H9 (cell line): Measurements from ENCODE around the gene LRP1-AS. TPM values are rescaled to one million over a fixed set of nuclear protein-coding genes. Genes with fewer than 3 reads are reported as not detected.

Source experiments
- DNase-seq: peaks from one replicate; pipeline ENCODE4 v3.0.0-alpha.2; 2017
- H2AFZ ChIP-seq: one replicate; pipeline ENCODE4 v1.6.1; 2013; ENCODE audit warnings: mild to moderate bottlenecking, low read length, control low read depth, moderate library complexity
- H2AK5ac ChIP-seq: 2 replicates; pipeline ENCODE4 v1.6.1; 2013; ENCODE audit warnings: low read length, control low read depth, mixed read lengths; ENCODE audit not compliant: insufficient read length
- H2BK120ac ChIP-seq: one replicate; pipeline ENCODE4 v1.6.1; 2013; ENCODE audit warnings: low read depth, mild to moderate bottlenecking, low read length, control low read depth, inconsistent platforms; ENCODE audit not compliant: poor library complexity, severe bottlenecking
- H2BK12ac ChIP-seq: 2 replicates; pipeline ENCODE4 v1.6.1; 2013; ENCODE audit warnings: low read length, control low read depth, mixed read lengths, low read depth; ENCODE audit not compliant: insufficient read length
- H2BK15ac ChIP-seq: 2 replicates; pipeline ENCODE4 v1.6.1; 2013; ENCODE audit warnings: low read depth, low read length, control low read depth
- H2BK20ac ChIP-seq: one replicate; pipeline ENCODE4 v1.6.1; 2013; ENCODE audit warnings: low read depth, mild to moderate bottlenecking, low read length, control low read depth, inconsistent platforms; ENCODE audit not compliant: poor library complexity, severe bottlenecking
- H2BK5ac ChIP-seq: 2 replicates; pipeline ENCODE4 v1.6.1; 2013; ENCODE audit warnings: low read length, control low read depth, mixed read lengths; ENCODE audit not compliant: insufficient read length
- H3K14ac ChIP-seq: 2 replicates; pipeline ENCODE4 v1.6.1; 2013; ENCODE audit warnings: low read length, control low read depth; ENCODE audit not compliant: insufficient read depth
- H3K18ac ChIP-seq: 2 replicates; pipeline ENCODE4 v1.6.1; 2013; ENCODE audit warnings: low read depth, mild to moderate bottlenecking, mixed read lengths, low read length, control low read depth; ENCODE audit not compliant: insufficient read length
- H3K23ac ChIP-seq: 2 replicates; pipeline ENCODE4 v1.6.1; 2013; ENCODE audit warnings: low read length, control low read depth, mixed read lengths, low read depth; ENCODE audit not compliant: insufficient read length
- H3K23me2 ChIP-seq: 2 replicates; pipeline ENCODE4 v1.6.1; 2013; ENCODE audit warnings: low read depth, mild to moderate bottlenecking, mixed read lengths, low read length, control low read depth; ENCODE audit not compliant: insufficient read length, poor library complexity, severe bottlenecking
- H3K27ac ChIP-seq: 2 replicates; pipeline ENCODE4 v1.5.1; 2013; ENCODE audit warnings: low read length, control low read depth, mixed read lengths, low read depth; ENCODE audit not compliant: insufficient read length
- H3K27me3 ChIP-seq: 2 replicates; pipeline ENCODE4 v1.6.1; 2013; ENCODE audit warnings: low read length, control low read depth, inconsistent platforms; ENCODE audit not compliant: insufficient read depth
- H3K4ac ChIP-seq: 2 replicates; pipeline ENCODE4 v1.6.1; 2013; ENCODE audit warnings: low read depth, mild to moderate bottlenecking, control low read depth, inconsistent platforms, low read length, moderate library complexity
- H3K4me1 ChIP-seq: 2 replicates; pipeline ENCODE4 v1.6.1; 2013; ENCODE audit warnings: low read length, control low read depth, inconsistent platforms; ENCODE audit not compliant: insufficient read depth
- H3K4me2 ChIP-seq: 2 replicates; pipeline ENCODE4 v1.6.1; 2013; ENCODE audit warnings: low read length, control low read depth, mixed read lengths; ENCODE audit not compliant: insufficient read length, insufficient read depth
- H3K56ac ChIP-seq: 2 replicates; pipeline ENCODE4 v1.6.1; 2013; ENCODE audit warnings: low read depth, mild to moderate bottlenecking, mixed read lengths, low read length, control low read depth; ENCODE audit not compliant: insufficient read length
- H3K79me1 ChIP-seq: 2 replicates; pipeline ENCODE4 v1.6.1; 2013; ENCODE audit warnings: low read depth, mild to moderate bottlenecking, moderate library complexity, low read length, control low read depth, inconsistent platforms; ENCODE audit not compliant: insufficient read depth, poor library complexity, severe bottlenecking
- H3K79me2 ChIP-seq: 2 replicates; pipeline ENCODE4 v1.6.1; 2013; ENCODE audit warnings: low read length, control low read depth, inconsistent platforms; ENCODE audit not compliant: insufficient read depth
- H3K9ac ChIP-seq: 2 replicates; pipeline ENCODE4 v1.6.1; 2013; ENCODE audit warnings: low read length, control low read depth, mixed read lengths; ENCODE audit not compliant: insufficient read length; ENCODE audit errors: extremely low read depth
- H3K9me3 ChIP-seq: one replicate; pipeline ENCODE4 v1.6.1; 2013; ENCODE audit warnings: low read depth, low read length, inconsistent platforms; ENCODE audit not compliant: control insufficient read depth
- H3T11ph ChIP-seq: one replicate; pipeline ENCODE4 v1.6.1; 2013; ENCODE audit warnings: mild to moderate bottlenecking, low read length, control low read depth, inconsistent platforms
- H4K20me1 ChIP-seq: one replicate; pipeline ENCODE4 v1.6.1; 2013; ENCODE audit not compliant: control insufficient read depth, insufficient read length, insufficient read depth
- H4K5ac ChIP-seq: 2 replicates; pipeline ENCODE4 v1.6.1; 2013; ENCODE audit warnings: low read depth, mild to moderate bottlenecking, mixed read lengths, low read length, control low read depth; ENCODE audit not compliant: insufficient read length
- H4K8ac ChIP-seq: replicated peaks from 2 replicates; pipeline ENCODE4 v1.6.1; 2013; ENCODE audit warnings: low read length, control low read depth, mixed read lengths, low read depth; ENCODE audit not compliant: insufficient read length
- H4K91ac ChIP-seq: 2 replicates; pipeline ENCODE4 v1.6.1; 2013; ENCODE audit warnings: low read depth, mild to moderate bottlenecking, moderate library complexity, mixed read lengths, low read length, control low read depth; ENCODE audit not compliant: insufficient read length
- H3K27ac Mint-ChIP-seq, 3 experiments: 2 replicates in 2 of 3; 3 replicates in 1 of 3; pipeline ENCODE4 v1.8.0; 2020 to 2021; ENCODE audit warnings: mixed read lengths in 3 of 3, mild to moderate bottlenecking in 1 of 3, moderate library complexity in 1 of 3
- H3K27me3 Mint-ChIP-seq: 2 replicates; pipeline ENCODE4 v1.8.0; 2021; ENCODE audit warnings: low read depth, mild to moderate bottlenecking, moderate library complexity, mixed read lengths
- H3K36me3 Mint-ChIP-seq, 3 experiments: 2 replicates in 2 of 3; 3 replicates in 1 of 3; pipeline ENCODE4 v1.8.0; 2020 to 2021; ENCODE audit warnings: low read depth in 3 of 3, mixed read lengths in 3 of 3; ENCODE audit not compliant: insufficient read depth in 1 of 3
- H3K4me1 Mint-ChIP-seq, 2 experiments: 2 replicates each; pipeline ENCODE4 v1.8.0; 2020; ENCODE audit warnings: mixed read lengths in 2 of 2
- H3K4me3 Mint-ChIP-seq, 2 experiments: 2 replicates in 1 of 2; 3 replicates in 1 of 2; pipeline ENCODE4 v1.8.0; 2020 to 2021; ENCODE audit warnings: mild to moderate bottlenecking in 2 of 2, mixed read lengths in 2 of 2, moderate library complexity in 1 of 2
- H3K9me3 Mint-ChIP-seq, 2 experiments: 2 replicates in 1 of 2; 3 replicates in 1 of 2; pipeline ENCODE4 v1.8.0; 2020; ENCODE audit warnings: mild to moderate bottlenecking in 2 of 2, mixed read lengths in 2 of 2, moderate library complexity in 1 of 2
- CTCF ChIP-seq: fragments of 200-600 bp; sonication (generic); conservative IDR thresholded peaks from 3 replicates; pipeline ENCODE4 v1.8.0; 2021; ENCODE audit warnings: antibody characterized with exemption, mild to moderate bottlenecking
- WGBS: extraction: QIAGEN DNeasy Blood & Tissue Kit; methylation state at CpG from one replicate; pipeline ENCODE4 v1.1.7; 2013; ENCODE audit warnings: missing lambda C conversion rate, low lambda C conversion rate, mixed read lengths; ENCODE audit not compliant: insufficient read length; ENCODE audit errors: extremely low coverage; 5-methylcytosine and 5-hydroxymethylcytosine counted together
- total RNA-seq: library from RNA; stranded (reverse); gene quantifications from 2 replicates; pipeline ENCODE4 v1.2.1, GENCODE V29; 2021

The LRP1-AS gene
- total RNA-seq, 1 experiment from 2014 or later: not detected

- peaks cover 0 to 12% (median 0%) of the 10 kb centered on the region in 3 experiments; a peak in 3 of 7 replicates for H3K36me3 Mint-ChIP-seq
- no peak for DNase-seq
- no peak overlapping the region for H3K27ac ChIP-seq
- no peaks in the 10 kb centered on the region for H3K27me3 Mint-ChIP-seq
- no peaks in the 10 kb centered on the region for H3K9me3 ChIP-seq
- peak overlapping the region; percentile 7 to 53 (median 9); a peak in 6 of 7 replicates for H3K27ac Mint-ChIP-seq
- peaks cover 15% of the 10 kb centered on the region for H3K79me1 ChIP-seq
- peak overlapping the region; percentile 4 for H3K4me2 ChIP-seq
- H3K23ac ChIP-seq: no peak overlapping the region
- no peak overlapping the region for H3K9ac ChIP-seq
- H3K4ac ChIP-seq: no peak overlapping the region
- no peaks in the 10 kb centered on the region for H4K20me1 ChIP-seq
- H4K5ac ChIP-seq: no peak overlapping the region
- peak overlapping the region; percentile 5 to 34; a peak in 3 of 5 replicates for H3K4me3 Mint-ChIP-seq
- no peak overlapping the region for H2BK15ac ChIP-seq
- H4K91ac ChIP-seq: no peak overlapping the region
- peaks cover 7% of the 10 kb centered on the region for H3K23me2 ChIP-seq
- H2BK120ac ChIP-seq: no peak overlapping the region
- H3K79me2 ChIP-seq: peaks cover 26% of the 10 kb centered on the region; the same call in 1 of the 2 replicates
- H4K8ac ChIP-seq: no peak overlapping the region
- no peak overlapping the region for H2BK12ac ChIP-seq
- no CpG with 5 or more reads among the region's 4 CpGs for WGBS
- H2AK5ac ChIP-seq: no peak overlapping the region
- no peak overlapping the region for H3K18ac ChIP-seq
- H3K14ac ChIP-seq: no peak overlapping the region; the same call in 1 of the 2 replicates
- H3T11ph ChIP-seq: no peak overlapping the region
- no peak overlapping the region for H2AFZ ChIP-seq
- H3K9me3 Mint-ChIP-seq: no peaks in the 10 kb centered on the region
- H2BK20ac ChIP-seq: no peak overlapping the region
- no peak overlapping the region for H3K56ac ChIP-seq
- H3K27me3 ChIP-seq: no peaks in the 10 kb centered on the region
- TF ChIP-seq CTCF: no peak
- peaks cover 68 to 75% of the 10 kb centered on the region in 2 experiments for H3K4me1 Mint-ChIP-seq
- H2BK5ac ChIP-seq: no peak overlapping the region
- peaks cover 31% of the 10 kb centered on the region for H3K4me1 ChIP-seq
Measured at GRCh38 chr12:57133013-57133569, 14.3 kb downstream of the LRP1-AS start.
